ENCODE results near the gene C1QTNF9. TPM values are rescaled to one million over a fixed set of nuclear protein-coding genes. Genes with fewer than 3 reads are reported as not detected.
"Not testable (repeated sequence)": the region's sequence is repeated elsewhere in the genome, so short reads cannot be mapped to it uniquely, and the experiment has no call there.

Gene C1QTNF9
- not detected for total RNA-seq
- not detected for polyA plus RNA-seq

DNA sequence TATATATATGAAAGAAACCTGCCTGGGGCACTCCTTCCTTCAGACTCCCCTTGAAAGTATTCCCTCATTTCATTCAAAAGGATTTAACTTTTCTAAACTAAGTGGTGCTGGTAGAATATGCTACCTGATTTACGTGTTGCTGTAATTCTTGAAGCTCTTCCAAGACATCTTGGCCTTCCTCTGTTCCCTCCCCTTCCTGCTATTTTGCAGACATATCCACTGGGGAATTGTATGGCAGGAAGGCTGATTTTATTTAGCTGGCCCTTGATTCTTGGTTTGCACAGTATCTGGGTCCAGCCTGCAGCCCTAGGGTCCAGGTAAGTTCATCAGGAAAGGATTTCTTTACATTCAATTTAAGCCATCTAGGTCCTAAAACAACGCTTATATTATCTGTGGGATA is at the start of gene C1QTNF9:
C1QTNF9 (plus strand) TSS at position 281 of the 400 bp plus-strand sequence. CDS start 6,424 bp downstream, outside the sequence.
- H3K4me1 ChIP-seq (ENCODE audit: insufficient read depth, low read length); CTCF ChIA-PET (ENCODE audit: partially characterized antibody); H3K27ac ChIP-seq (ENCODE audit: low read depth, low read length); H3K9me3 ChIP-seq (ENCODE audit: control insufficient read depth in 1 of 2, low read length in 2 of 2); H3K36me3 ChIP-seq (ENCODE audit: insufficient read depth, low read length); H3K27me3 Mint-ChIP-seq; H3K27me3 ChIP-seq (ENCODE audit: insufficient read depth, low read length); H3K4me1 Mint-ChIP-seq; H3K4me3 ChIP-seq (ENCODE audit: low read length in 2 of 2); DNase-seq; H3K9me3 Mint-ChIP-seq; POLR2A ChIA-PET (ENCODE audit: partially characterized antibody): not testable (repeated sequence)
- Mint-ChIP-seq H3K27ac (peak within 1 kb of the TSS in 3 of 7 donors; percentile 25 to 37 (median 25)), H3K4me3 (peak within 1 kb of the TSS in 1 of 8 donors; percentile 25), H3K36me3 (peaks cover 20 to 21% of the 10 kb centered on the region in 2 donors)
- intact Hi-C loops (cut with micrococcal nuclease): loop anchor here (5.0 kb wide), 1 partner anchor 37 kb away; no protein-coding TSS in a partner anchor

DNA sequence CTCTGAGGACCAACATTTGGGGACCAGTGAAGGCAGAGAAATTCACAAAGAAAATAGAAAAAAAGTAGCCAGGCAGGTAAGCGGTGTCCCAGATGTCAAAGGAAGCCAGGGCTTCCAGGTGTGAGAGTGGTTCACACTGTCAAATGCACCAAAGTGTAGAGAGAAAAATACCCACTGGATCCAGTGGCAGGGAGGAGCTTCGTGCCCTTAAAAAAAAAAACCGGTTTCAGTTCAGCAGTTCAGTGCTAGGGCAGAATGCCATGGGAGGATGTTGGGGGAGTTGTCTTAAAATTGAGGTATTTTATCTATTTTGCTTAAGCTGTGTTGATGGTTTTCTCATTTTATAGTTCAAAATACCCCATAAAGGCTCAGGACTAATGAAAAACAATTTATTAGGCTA is 47.8 kb upstream of the C1QTNF9 start:
- DNase-seq: peak; percentile 67 to 77 (median 72)
- H3K4me1 Mint-ChIP-seq: peaks cover 73 to 97% (median 85%) of the 10 kb centered on the region in 4 donors
- H3K9me3 Mint-ChIP-seq: no peaks in the 10 kb centered on the region
- Histone ChIP-seq H3K9me3 (ENCODE audit: control insufficient read depth in 1 of 2, low read length in 2 of 2) (no peaks in the 10 kb centered on the region), H3K27me3 (ENCODE audit: insufficient read depth, low read length) (no peaks in the 10 kb centered on the region), H3K4me3 (ENCODE audit: low read length in 2 of 2) (peak overlapping the region in 1 of 2 donors; percentile 15), H3K4me1 (ENCODE audit: insufficient read depth, low read length) (peaks cover 99% of the 10 kb centered on the region), H3K27ac (ENCODE audit: low read depth, low read length) (peak overlapping the region; percentile 73), H3K36me3 (ENCODE audit: insufficient read depth, low read length) (peaks cover 8% of the 10 kb centered on the region)
- H3K27ac Mint-ChIP-seq: peak overlapping the region; percentile 89 to 99 (median 91)
- CTCF ChIA-PET (ENCODE audit: partially characterized antibody): interaction anchor here (2.3 to 16.6 kb wide), 3 partner anchors 8 to 33 kb away, joined by 9 to 310 read pairs (median 11); no protein-coding TSS in a partner anchor
- intact Hi-C loops (cut with micrococcal nuclease): loop anchor here (1.0 kb wide), 1 partner anchor 10 kb away; no protein-coding TSS in a partner anchor
- POLR2A ChIA-PET (ENCODE audit: partially characterized antibody): interaction anchor here (0.6 to 35.7 kb wide), 5 partner anchors 2 to 683 kb away, joined by 3 to 1361 read pairs (median 5); partner anchors contain the start of genes PARP4 and SPATA13
- H3K4me3 Mint-ChIP-seq: peak overlapping the region; percentile 11 to 85 (median 76)
- H3K36me3 Mint-ChIP-seq: peaks cover 35 to 45% of the 10 kb centered on the region in 2 donors
- no peaks in the 10 kb centered on the region for H3K27me3 Mint-ChIP-seq

DNA sequence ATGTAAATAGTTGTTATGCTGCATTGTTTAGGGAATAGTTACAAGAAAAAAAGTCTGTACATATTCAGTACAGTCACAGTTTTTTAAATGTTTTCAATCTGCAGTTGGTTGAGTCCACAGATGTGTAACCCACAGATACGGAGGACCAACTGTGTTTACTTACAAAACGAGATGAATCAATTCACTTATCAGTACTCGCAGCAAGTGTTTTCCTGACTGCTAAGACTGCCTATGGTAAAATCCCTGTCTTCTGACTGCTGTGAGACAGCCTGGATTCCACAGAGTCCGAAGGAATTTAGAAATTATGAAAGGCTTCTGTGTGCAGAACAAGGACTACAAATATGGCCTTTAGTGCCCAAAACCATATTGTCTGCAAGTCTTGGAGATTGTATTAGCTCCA is 45.7 kb upstream of the C1QTNF9 start:
- DNase-seq: no peak
- peaks cover 30 to 41% of the 10 kb centered on the region in 2 donors for H3K36me3 Mint-ChIP-seq
- CTCF ChIA-PET (ENCODE audit: partially characterized antibody): interaction anchor here (1.0 to 14.2 kb wide), 5 partner anchors 9 to 35 kb away, joined by 3 to 310 read pairs (median 25); no protein-coding TSS in a partner anchor
- Histone ChIP-seq H3K4me3 (ENCODE audit: low read length in 2 of 2) (peak overlapping the region in 1 of 2 donors; percentile 39), H3K9me3 (ENCODE audit: control insufficient read depth in 1 of 2, low read length in 2 of 2) (no peaks in the 10 kb centered on the region), H3K27ac (ENCODE audit: low read depth, low read length) (peak overlapping the region; percentile 73), H3K27me3 (ENCODE audit: insufficient read depth, low read length) (no peaks in the 10 kb centered on the region), H3K36me3 (ENCODE audit: insufficient read depth, low read length) (no peaks in the 10 kb centered on the region), H3K4me1 (ENCODE audit: insufficient read depth, low read length) (peaks cover 99% of the 10 kb centered on the region)
- intact Hi-C loops (cut with micrococcal nuclease): no loop called here
- peak overlapping the region in 7 of 8 donors; percentile 45 to 92 (median 84) for H3K4me3 Mint-ChIP-seq
- H3K27me3 Mint-ChIP-seq: no peaks in the 10 kb centered on the region
- H3K9me3 Mint-ChIP-seq: peaks cover 0 to 1% (median 0%) of the 10 kb centered on the region in 8 donors
- H3K27ac Mint-ChIP-seq: peak overlapping the region; percentile 98 to 99 (median 99)
- POLR2A ChIA-PET (ENCODE audit: partially characterized antibody): interaction anchor here (26.9 to 35.7 kb wide), 2 partner anchors 4 to 14 kb away, joined by 1361 read pairs; no protein-coding TSS in a partner anchor
- H3K4me1 Mint-ChIP-seq: peaks cover 77 to 98% (median 87%) of the 10 kb centered on the region in 4 donors

DNA sequence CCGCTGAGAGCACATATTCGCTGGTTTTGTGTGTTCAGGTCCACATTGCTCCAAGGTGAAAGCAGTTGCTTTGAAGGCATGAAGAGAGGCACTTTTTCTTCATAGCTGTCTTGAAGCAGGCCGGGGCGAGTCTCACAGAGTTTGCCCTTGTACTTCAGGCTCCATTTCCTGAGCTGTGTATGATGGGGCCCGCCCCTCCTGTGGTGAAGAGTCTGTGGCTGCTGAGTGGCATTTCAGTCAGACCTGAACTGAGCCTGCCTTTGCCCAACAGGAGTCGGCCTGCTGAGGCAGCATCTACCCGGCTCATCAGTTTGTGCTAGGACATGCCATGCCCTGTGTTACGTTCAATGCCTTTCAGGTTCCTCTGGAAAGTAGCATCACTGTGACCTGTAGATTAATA is 44.4 kb upstream of the C1QTNF9 start:
- no peaks in the 10 kb centered on the region for H3K36me3 ChIP-seq (ENCODE audit: insufficient read depth, low read length)
- H3K27ac Mint-ChIP-seq: peak overlapping the region; percentile 98 to 99 (median 99)
- no peaks in the 10 kb centered on the region for H3K27me3 ChIP-seq (ENCODE audit: insufficient read depth, low read length)
- intact Hi-C loops (cut with micrococcal nuclease): loop anchor here (1.0 to 5.0 kb wide), 2 partner anchors 11 to 378 kb away; partner anchors contain the start of gene MIPEP
- H3K4me3 ChIP-seq (ENCODE audit: low read length in 2 of 2): peak overlapping the region; percentile 2 to 39
- no peaks in the 10 kb centered on the region for H3K27me3 Mint-ChIP-seq
- POLR2A ChIA-PET (ENCODE audit: partially characterized antibody): interaction anchor here (1.1 to 35.7 kb wide), 5 partner anchors 5 to 42 kb away, joined by 3 to 1361 read pairs (median 5); no protein-coding TSS in a partner anchor
- peak overlapping the region; percentile 68 to 92 (median 86) for H3K4me3 Mint-ChIP-seq
- peaks cover 80 to 98% (median 88%) of the 10 kb centered on the region in 4 donors for H3K4me1 Mint-ChIP-seq
- peaks cover 25 to 35% of the 10 kb centered on the region in 2 donors for H3K36me3 Mint-ChIP-seq
- H3K9me3 ChIP-seq (ENCODE audit: control insufficient read depth in 1 of 2, low read length in 2 of 2): no peaks in the 10 kb centered on the region
- CTCF ChIA-PET (ENCODE audit: partially characterized antibody): interaction anchor here (1.7 to 14.2 kb wide), 5 partner anchors 9 to 37 kb away, joined by 4 to 310 read pairs (median 25); no protein-coding TSS in a partner anchor
- peaks cover 0 to 1% (median 0%) of the 10 kb centered on the region in 8 donors for H3K9me3 Mint-ChIP-seq
- DNase-seq: peak; percentile 83 to 93 (median 84)
- H3K4me1 ChIP-seq (ENCODE audit: insufficient read depth, low read length): peaks cover 100% of the 10 kb centered on the region
- H3K27ac ChIP-seq (ENCODE audit: low read depth, low read length): peak overlapping the region; percentile 73

GRCh38 chr13:24265453-24265852 is 43.9 kb upstream of the C1QTNF9 start:
- H3K4me3 ChIP-seq (ENCODE audit: low read length in 2 of 2): peak overlapping the region in 1 of 2 donors; percentile 39
- H3K36me3 ChIP-seq (ENCODE audit: insufficient read depth, low read length): no peaks in the 10 kb centered on the region
- Mint-ChIP-seq H3K36me3 (peaks cover 20 to 32% of the 10 kb centered on the region in 2 donors), H3K27me3 (no peaks in the 10 kb centered on the region), H3K9me3 (peaks cover 0 to 2% (median 0%) of the 10 kb centered on the region in 8 donors), H3K4me3 (peak overlapping the region; percentile 68 to 92 (median 86)), H3K27ac (peak overlapping the region; percentile 98 to 99 (median 99)), H3K4me1 (peaks cover 79 to 98% (median 88%) of the 10 kb centered on the region in 4 donors)
- intact Hi-C loops (cut with micrococcal nuclease): loop anchor here (1.0 to 5.0 kb wide), 2 partner anchors 11 to 378 kb away; partner anchors contain the start of gene MIPEP
- POLR2A ChIA-PET (ENCODE audit: partially characterized antibody): interaction anchor here (1.1 to 35.7 kb wide), 5 partner anchors 6 to 41 kb away, joined by 3 to 1361 read pairs (median 5); no protein-coding TSS in a partner anchor
- H3K27me3 ChIP-seq (ENCODE audit: insufficient read depth, low read length): no peaks in the 10 kb centered on the region
- H3K4me1 ChIP-seq (ENCODE audit: insufficient read depth, low read length): peaks cover 100% of the 10 kb centered on the region
- H3K27ac ChIP-seq (ENCODE audit: low read depth, low read length): peak overlapping the region; percentile 73
- DNase-seq: no peak
- CTCF ChIA-PET (ENCODE audit: partially characterized antibody): interaction anchor here (1.7 to 14.2 kb wide), 5 partner anchors 8 to 37 kb away, joined by 4 to 310 read pairs (median 25); no protein-coding TSS in a partner anchor
- no peaks in the 10 kb centered on the region for H3K9me3 ChIP-seq (ENCODE audit: control insufficient read depth in 1 of 2, low read length in 2 of 2)

GRCh38 chr13:24267274-24267673 is 42.1 kb upstream of the C1QTNF9 start:
- peak; percentile 63 to 70 (median 70) for DNase-seq
- H3K4me3 ChIP-seq (ENCODE audit: low read length in 2 of 2): peak overlapping the region in 1 of 2 donors; percentile 32
- no peaks in the 10 kb centered on the region for H3K27me3 ChIP-seq (ENCODE audit: insufficient read depth, low read length)
- intact Hi-C loops (cut with micrococcal nuclease): loop anchor here (5.0 kb wide), 1 partner anchor 380 kb away; the partner anchor contains the start of gene MIPEP
- Mint-ChIP-seq H3K36me3 (peaks cover 6 to 34% of the 10 kb centered on the region in 2 donors), H3K27ac (peak overlapping the region; percentile 93 to 99 (median 97)), H3K4me1 (peaks cover 78 to 97% (median 86%) of the 10 kb centered on the region in 4 donors), H3K4me3 (peak overlapping the region; percentile 85 to 96 (median 89)), H3K9me3 (peaks cover 0 to 11% (median 0%) of the 10 kb centered on the region in 8 donors), H3K27me3 (peaks cover 2% of the 10 kb centered on the region in 2 donors)
- CTCF ChIA-PET (ENCODE audit: partially characterized antibody): interaction anchor here (1.0 to 14.2 kb wide), 4 partner anchors 13 to 358 kb away, joined by 3 to 310 read pairs (median 18); no protein-coding TSS in a partner anchor
- H3K27ac ChIP-seq (ENCODE audit: low read depth, low read length): peak overlapping the region; percentile 70
- POLR2A ChIA-PET (ENCODE audit: partially characterized antibody): interaction anchor here (1.0 to 35.7 kb wide), 3 partner anchors 7 to 39 kb away, joined by 3 to 1361 read pairs (median 1361); no protein-coding TSS in a partner anchor
- H3K4me1 ChIP-seq (ENCODE audit: insufficient read depth, low read length): peaks cover 98% of the 10 kb centered on the region
- no peaks in the 10 kb centered on the region for H3K9me3 ChIP-seq (ENCODE audit: control insufficient read depth in 1 of 2, low read length in 2 of 2)
- H3K36me3 ChIP-seq (ENCODE audit: insufficient read depth, low read length): no peaks in the 10 kb centered on the region
